Measurements from ENCODE around the gene NLGN4Y.
"Not testable (repeated sequence)": the region's sequence is repeated elsewhere in the genome, so short reads cannot be mapped to it uniquely, and the experiment has no call there.

The NLGN4Y gene

GRCh38 chrY:14834103-14835060 lies 310.1 kb downstream of the NLGN4Y start:
- no peak for DNase-seq (ENCODE audit: low read depth in 2 of 3, low spot score in 2 of 3)

- no peak for DNase-seq (ENCODE audit: low read depth in 2 of 3, low spot score in 2 of 3)
Measured at GRCh38 chrY:14837466-14837865, 313.1 kb downstream of the NLGN4Y start.

- DNase-seq (ENCODE audit: low read depth in 2 of 3, low spot score in 2 of 3), result no peak
Measured at GRCh38 chrY:14850734-14851133, 326.4 kb downstream of the NLGN4Y start.

GRCh38 chrY:14860448-14860847 lies 336.1 kb downstream of the NLGN4Y start:
- DNase-seq (ENCODE audit: low read depth in 2 of 3, low spot score in 2 of 3), result no peak

GRCh38 chrY:14861033-14861432 lies 336.7 kb downstream of the NLGN4Y start:
- DNase-seq (ENCODE audit: low read depth in 2 of 3, low spot score in 2 of 3), result not testable (repeated sequence)

GRCh38 chrY:14871971-14872370 lies 347.6 kb downstream of the NLGN4Y start:
- no peak for DNase-seq (ENCODE audit: low read depth in 2 of 3, low spot score in 2 of 3)

Data from activated CD8-positive, alpha-beta memory T cell treated with anti-CD3 and anti-CD28 coated beads for 48 hours (primary cell).